ENCODE results near the gene DUSP28.
"Not testable (repeated sequence)": the region's sequence is repeated elsewhere in the genome, so short reads cannot be mapped to it uniquely, and the experiment has no call there.

Gene DUSP28

DNA sequence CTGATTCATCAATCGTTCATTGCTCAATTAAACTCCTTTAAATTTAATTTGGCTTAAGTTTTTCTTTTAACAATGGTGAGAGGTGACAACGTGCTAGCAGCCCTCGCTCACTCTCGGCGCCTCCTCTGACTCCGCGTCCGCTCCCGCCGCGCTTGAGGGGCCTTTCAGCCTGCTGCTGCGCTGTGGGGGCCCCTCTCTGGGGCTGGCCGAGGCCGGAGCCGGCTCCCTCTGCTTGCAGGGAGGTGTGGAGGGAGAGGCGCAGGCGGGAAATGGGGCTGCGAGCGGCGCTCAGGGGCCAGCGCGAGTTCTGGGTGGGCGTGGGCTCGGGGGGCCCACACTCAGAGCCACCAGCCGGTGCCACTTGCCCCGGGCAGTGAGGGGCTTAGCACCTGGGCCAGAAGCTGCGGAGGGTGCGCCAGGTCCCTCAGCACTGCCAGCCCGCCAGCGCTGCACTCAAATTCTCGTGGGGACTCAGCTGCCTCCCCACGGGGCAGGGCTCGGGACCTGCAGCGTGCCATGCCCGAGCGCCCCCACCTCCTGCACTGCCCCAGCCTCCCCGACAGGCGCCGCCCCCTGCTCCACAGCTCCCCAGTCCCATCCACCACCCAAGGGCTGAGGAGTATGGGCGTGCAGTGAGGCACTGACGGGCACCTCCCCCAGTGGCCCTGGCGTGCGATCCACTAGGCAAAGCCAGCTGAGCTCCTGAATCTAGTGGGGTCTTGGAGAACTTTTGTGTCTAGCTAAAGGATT, 22.0 kb upstream of the DUSP28 start:
- peaks cover 25% of the 10 kb centered on the region for H3K9me3 Mint-ChIP-seq
- H3K4me3 Mint-ChIP-seq, result no peak overlapping the region
- H3K36me3 Mint-ChIP-seq (ENCODE audit: low read depth), result peaks cover 87% of the 10 kb centered on the region
- H3K27me3 Mint-ChIP-seq, result no peaks in the 10 kb centered on the region
- H3K27ac Mint-ChIP-seq, result no peak overlapping the region
- H3K4me1 Mint-ChIP-seq (ENCODE audit: low read depth), result no peaks in the 10 kb centered on the region
- intact Hi-C loops (cut with micrococcal nuclease), result no loop called here

DNA sequence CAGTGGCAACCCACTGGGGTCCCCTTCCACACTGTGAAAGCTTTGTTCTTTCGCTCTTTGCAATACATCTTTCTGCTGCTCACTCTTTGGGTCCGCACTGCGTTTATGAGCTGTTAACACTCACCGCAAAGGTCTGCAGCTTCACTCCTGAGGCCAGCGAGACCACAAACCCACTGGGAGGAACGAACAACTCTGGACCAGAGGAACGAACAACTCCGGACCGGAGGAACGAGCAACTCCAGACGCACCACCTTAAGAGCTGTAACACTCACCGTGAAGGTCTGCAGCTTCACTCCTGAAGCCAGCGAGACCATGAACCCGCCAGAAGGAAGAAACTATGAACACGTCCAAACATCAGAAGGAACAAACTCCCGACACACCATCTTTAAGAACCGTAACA, 21.1 kb upstream of the DUSP28 start:
- Mint-ChIP-seq H3K9me3 (peaks cover 16% of the 10 kb centered on the region), H3K36me3 (ENCODE audit: low read depth) (peaks cover 84% of the 10 kb centered on the region)
- H3K27ac Mint-ChIP-seq; H3K4me1 Mint-ChIP-seq (ENCODE audit: low read depth); H3K4me3 Mint-ChIP-seq; intact Hi-C loops (cut with micrococcal nuclease); H3K27me3 Mint-ChIP-seq: not testable (repeated sequence)

DNA sequence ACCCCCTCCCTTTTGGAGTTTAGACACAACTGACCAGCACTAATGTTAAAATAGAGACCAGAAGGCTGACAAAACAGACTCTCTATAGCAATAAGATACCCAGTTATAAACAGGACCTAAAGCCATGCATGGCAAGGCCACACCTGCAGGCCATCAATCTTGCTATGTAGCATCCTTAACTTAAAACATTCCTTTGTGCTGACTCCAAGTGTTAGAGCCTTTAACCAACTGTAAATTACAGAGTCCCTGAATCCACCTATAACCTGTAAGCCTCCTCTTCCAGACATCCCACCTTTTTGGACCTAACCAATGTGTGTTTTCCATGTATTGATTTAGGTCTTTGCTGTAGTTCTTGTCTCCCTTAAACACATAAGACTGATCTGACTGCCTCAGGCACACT, 20.3 kb upstream of the DUSP28 start:
- intact Hi-C loops (cut with micrococcal nuclease), result no loop called here
- H3K27ac Mint-ChIP-seq, result no peak overlapping the region
- peaks cover 83% of the 10 kb centered on the region for H3K36me3 Mint-ChIP-seq (ENCODE audit: low read depth)
- no peaks in the 10 kb centered on the region for H3K4me1 Mint-ChIP-seq (ENCODE audit: low read depth)
- H3K27me3 Mint-ChIP-seq, result no peaks in the 10 kb centered on the region
- peaks cover 13% of the 10 kb centered on the region for H3K9me3 Mint-ChIP-seq
- no peak overlapping the region for H3K4me3 Mint-ChIP-seq

DNA sequence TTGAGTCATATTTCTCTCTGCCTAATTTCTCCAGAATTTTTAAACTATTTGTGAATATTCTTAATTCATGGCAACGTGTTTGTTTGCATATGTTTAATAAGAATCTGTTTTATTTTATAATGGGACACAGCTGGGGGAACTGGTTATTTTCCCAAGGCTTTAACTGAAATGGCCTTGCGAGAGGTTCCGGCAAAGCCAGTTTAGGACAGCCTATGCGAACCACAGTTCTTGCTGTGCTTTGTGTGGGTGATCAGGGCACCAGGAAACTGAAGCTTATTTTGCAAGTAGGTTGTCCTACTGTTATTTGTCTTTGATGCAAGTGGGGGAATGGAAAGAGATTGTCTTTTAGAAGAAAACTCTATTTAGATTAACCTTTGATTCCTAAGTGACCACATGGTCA, 8.9 kb upstream of the DUSP28 start:
- Mint-ChIP-seq H3K27ac (peak overlapping the region; percentile 75), H3K27me3 (no peaks in the 10 kb centered on the region), H3K4me1 (ENCODE audit: low read depth) (peaks cover 24% of the 10 kb centered on the region), H3K4me3 (no peak overlapping the region), H3K36me3 (ENCODE audit: low read depth) (peaks cover 76% of the 10 kb centered on the region), H3K9me3 (no peaks in the 10 kb centered on the region)
- intact Hi-C loops (cut with micrococcal nuclease), result no loop called here

DNA sequence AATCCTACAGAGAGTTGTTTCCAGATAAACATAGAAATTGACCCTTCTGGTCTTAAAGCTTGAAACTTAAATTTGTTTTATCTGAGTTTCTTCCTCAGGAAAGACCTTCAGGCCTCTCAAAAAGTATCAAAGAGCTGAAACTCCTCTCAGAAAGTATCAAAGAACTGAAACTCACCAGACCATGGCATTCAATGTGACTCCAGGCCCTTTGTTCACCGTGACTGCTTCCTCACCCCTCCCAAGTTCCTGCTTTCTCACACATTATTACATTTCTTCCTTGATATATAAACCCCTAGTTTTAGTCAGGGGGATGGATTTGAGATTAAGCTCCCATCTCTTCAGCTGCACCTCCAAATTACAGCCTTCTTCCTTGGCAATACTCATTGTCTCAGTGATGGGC, 8.3 kb upstream of the DUSP28 start:
- H3K27ac Mint-ChIP-seq, result peak overlapping the region; percentile 75
- H3K4me3 Mint-ChIP-seq, result no peak overlapping the region
- no peaks in the 10 kb centered on the region for H3K27me3 Mint-ChIP-seq
- peaks cover 76% of the 10 kb centered on the region for H3K36me3 Mint-ChIP-seq (ENCODE audit: low read depth)
- H3K4me1 Mint-ChIP-seq (ENCODE audit: low read depth), result peaks cover 29% of the 10 kb centered on the region
- H3K9me3 Mint-ChIP-seq, result no peaks in the 10 kb centered on the region
- intact Hi-C loops (cut with micrococcal nuclease), result no loop called here

DNA sequence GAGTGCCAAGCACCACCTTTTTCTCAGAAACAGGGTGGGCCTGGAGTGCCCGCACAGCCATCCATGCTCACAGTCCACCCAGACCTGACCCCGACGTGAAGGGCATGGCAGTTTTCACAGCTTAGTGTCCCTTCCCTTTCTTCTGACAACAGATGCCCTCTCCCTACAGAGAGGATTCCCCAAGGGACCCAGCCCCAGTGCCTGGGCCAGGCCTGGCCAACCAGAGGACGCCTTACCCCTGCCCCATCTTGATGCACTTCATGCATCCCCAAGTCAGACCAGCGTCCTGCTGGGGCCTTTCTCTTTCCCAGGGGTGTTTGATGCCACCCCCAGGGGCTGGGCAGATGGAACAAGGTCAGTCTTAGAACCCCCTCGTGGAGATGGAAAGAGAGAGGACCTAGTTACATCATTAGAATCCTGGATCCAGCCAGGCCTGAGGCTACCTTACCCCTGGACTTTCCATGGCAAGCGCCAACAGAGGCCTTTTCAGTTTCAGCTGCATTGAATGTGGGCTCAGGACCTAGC, 6.1 kb upstream of the DUSP28 start:
- no peaks in the 10 kb centered on the region for H3K27me3 Mint-ChIP-seq
- H3K4me3 Mint-ChIP-seq, result no peak overlapping the region
- peaks cover 77% of the 10 kb centered on the region for H3K36me3 Mint-ChIP-seq (ENCODE audit: low read depth)
- no peaks in the 10 kb centered on the region for H3K9me3 Mint-ChIP-seq
- peaks cover 47% of the 10 kb centered on the region for H3K4me1 Mint-ChIP-seq (ENCODE audit: low read depth)
- intact Hi-C loops (cut with micrococcal nuclease), result no loop called here
- no peak overlapping the region for H3K27ac Mint-ChIP-seq

DNA sequence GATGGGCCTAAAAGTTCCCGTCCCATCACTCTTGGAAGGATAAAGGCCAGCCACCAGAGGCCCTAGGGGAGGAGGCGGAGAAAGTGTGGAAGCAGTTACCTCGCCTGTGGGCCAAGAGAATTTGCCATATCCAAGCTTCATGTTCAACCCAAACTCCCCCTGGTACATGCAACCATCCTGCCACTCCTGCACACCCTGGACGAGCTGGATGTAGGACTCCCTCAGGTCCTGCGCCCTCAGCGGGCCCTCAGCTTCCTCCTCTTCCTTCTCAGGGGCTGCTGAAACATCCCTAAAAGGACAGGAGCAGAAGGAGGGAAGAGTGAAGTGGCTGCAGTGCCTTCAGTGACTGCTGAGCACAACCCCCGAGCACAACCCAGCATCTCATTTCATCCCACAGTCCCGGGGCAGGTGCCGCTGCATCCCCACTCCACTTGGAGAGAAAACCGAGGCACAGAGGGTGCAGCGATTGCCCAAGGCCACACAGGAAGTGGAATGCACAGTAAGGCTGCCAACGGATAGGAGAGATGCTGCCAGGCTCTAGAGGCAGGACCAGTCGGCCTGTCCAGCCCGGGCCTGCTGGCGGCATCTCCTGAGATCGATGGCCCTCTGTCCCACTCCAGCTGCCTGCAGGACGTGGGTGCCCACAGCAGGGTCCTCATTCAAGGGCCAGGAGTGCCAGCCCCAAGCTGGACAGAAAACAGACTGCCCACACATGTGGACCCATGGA, 5.2 kb upstream of the DUSP28 start:
- Mint-ChIP-seq H3K4me3 (no peak overlapping the region), H3K27me3 (no peaks in the 10 kb centered on the region), H3K4me1 (ENCODE audit: low read depth) (peaks cover 55% of the 10 kb centered on the region), H3K36me3 (ENCODE audit: low read depth) (peaks cover 81% of the 10 kb centered on the region), H3K9me3 (no peaks in the 10 kb centered on the region), H3K27ac (no peak overlapping the region)
- intact Hi-C loops (cut with micrococcal nuclease), result no loop called here

DNA sequence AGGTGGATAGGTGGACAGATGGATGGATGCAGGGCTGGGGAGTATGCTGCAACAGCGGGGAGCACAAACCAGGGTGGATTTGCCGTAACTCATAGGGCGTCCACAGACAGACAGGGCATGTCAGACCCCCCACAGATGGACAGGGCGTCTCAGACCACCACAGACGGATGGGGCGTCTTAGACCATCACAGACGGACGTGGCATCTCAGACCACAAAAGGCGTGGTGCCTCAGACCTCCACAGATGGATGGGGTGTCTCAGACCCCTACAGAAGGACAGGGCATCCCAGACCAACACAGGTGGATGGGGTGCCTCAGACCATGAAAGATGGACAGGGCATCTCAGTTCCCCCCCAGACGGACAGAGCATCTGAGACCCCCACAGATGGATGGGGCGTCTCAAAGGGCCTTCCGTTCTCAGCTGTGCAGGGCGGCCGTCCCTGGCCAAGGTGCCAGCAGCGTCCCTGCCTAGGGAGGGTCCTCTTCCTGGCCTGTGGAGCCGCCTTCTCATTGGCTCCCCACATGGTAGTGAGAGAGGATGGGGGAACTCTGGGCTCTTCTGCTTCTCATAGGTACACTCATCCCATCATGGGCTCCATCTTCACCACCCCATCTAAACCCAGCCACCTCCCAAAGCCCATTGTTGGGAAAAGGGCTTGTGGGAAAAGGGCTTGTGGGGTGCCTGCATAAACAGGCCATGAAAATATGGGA, 4.5 kb upstream of the DUSP28 start:
- no peaks in the 10 kb centered on the region for H3K9me3 Mint-ChIP-seq
- intact Hi-C loops (cut with micrococcal nuclease), result no loop called here
- H3K36me3 Mint-ChIP-seq (ENCODE audit: low read depth), result peaks cover 76% of the 10 kb centered on the region
- H3K27me3 Mint-ChIP-seq, result no peaks in the 10 kb centered on the region
- H3K4me3 Mint-ChIP-seq, result no peak overlapping the region
- H3K4me1 Mint-ChIP-seq (ENCODE audit: low read depth), result peaks cover 55% of the 10 kb centered on the region
- H3K27ac Mint-ChIP-seq, result no peak overlapping the region

DNA sequence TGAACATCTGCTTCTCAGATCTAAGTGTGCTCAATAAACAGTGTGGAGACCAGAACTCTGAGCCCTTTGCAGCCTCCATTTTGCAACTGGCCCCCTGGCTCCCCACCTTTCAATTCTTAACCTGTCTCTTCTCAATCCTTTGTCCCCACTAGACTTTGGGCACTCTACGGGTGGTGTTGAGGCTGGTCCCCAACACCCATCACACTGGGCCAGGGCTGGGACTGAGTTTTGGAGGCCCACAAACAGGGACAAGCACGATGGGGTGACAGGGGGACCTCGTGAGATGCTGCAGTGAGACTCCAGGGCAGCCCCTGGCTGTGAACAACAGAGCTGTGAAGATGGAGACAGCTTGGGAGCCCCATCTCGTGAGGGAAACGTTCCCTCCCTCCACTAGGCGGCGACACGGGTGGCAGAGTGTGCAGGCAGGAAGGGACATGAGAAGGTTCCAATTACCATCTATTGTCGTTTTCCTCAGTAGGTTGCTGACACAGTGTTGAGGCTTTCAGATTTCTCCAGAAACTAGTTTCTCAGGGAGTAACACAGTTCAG, 3.5 kb upstream of the DUSP28 start:
- intact Hi-C loops (cut with micrococcal nuclease), result no loop called here
- Mint-ChIP-seq H3K27ac (no peak overlapping the region), H3K4me1 (ENCODE audit: low read depth) (peaks cover 59% of the 10 kb centered on the region), H3K27me3 (no peaks in the 10 kb centered on the region), H3K36me3 (ENCODE audit: low read depth) (peaks cover 73% of the 10 kb centered on the region), H3K4me3 (peak overlapping the region; percentile 4), H3K9me3 (no peaks in the 10 kb centered on the region)

DNA sequence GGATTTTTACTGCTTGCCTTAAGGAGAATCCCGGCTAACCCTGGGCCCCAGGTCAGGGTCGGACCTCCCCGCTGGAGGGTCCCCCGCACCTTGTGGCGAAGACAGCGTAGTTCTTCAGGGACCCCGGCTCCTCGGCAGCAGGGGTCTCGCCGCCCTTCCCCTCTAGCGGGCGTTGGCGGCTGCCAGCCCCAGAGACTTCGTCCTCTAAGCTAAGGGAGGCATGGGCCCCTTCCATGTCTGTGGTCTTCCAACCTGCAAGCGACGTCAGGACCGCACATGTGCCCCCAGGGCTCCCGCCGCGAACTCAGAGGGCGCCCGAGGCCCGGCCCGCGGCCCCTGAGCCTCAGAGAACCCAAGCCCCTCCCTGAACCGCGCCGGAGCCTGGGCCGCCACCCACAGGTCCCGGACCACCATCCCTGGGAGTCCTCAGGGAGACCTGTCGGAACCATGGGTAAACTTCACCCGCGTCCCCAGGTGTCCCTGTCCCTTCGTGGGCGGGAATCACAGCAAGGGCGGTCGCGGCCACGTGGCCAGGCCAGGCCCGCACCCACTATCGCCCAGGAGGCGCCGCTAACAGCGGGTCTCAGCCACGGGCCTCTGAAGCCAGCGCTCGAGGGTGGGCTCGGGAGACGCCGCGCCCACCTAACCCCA, 2.9 kb upstream of the DUSP28 start:
- H3K27ac Mint-ChIP-seq, result peak overlapping the region; percentile 63
- H3K36me3 Mint-ChIP-seq (ENCODE audit: low read depth), result peaks cover 69% of the 10 kb centered on the region
- H3K4me1 Mint-ChIP-seq (ENCODE audit: low read depth), result peaks cover 59% of the 10 kb centered on the region
- H3K27me3 Mint-ChIP-seq, result no peaks in the 10 kb centered on the region
- no peaks in the 10 kb centered on the region for H3K9me3 Mint-ChIP-seq
- H3K4me3 Mint-ChIP-seq, result peak overlapping the region; percentile 71
- intact Hi-C loops (cut with micrococcal nuclease), result no loop called here

DNA sequence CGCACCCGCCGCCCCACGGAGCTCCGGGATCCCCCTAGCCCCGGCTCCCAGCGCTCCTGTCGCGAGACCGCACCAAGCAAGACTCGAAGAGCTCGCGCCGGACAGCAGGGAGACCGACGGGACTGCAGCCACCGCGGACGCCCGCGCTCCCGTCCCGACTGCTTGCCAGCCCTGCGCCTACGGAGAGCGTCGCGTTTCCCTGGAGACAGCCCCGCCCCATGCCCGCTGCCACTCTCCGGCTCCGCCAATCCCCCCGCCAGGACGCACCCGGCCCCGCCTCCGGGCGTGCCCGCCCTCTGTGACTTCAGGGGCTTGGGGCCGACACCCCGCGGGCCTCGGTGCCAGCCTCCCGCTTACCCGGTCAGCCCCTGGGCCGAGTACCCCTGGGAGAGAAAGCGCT, 2.3 kb upstream of the DUSP28 start, which contains the start of gene ANKMY1:
Gene ANKMY1 (minus strand): TSS at position 181 of the 400 bp plus-strand sequence. CDS start 653 bp downstream, outside the sequence.
- no peaks in the 10 kb centered on the region for H3K27me3 Mint-ChIP-seq
- H3K4me3 Mint-ChIP-seq, result peak within 1 kb of the TSS; percentile 71
- H3K9me3 Mint-ChIP-seq, result no peaks in the 10 kb centered on the region
- intact Hi-C loops (cut with micrococcal nuclease), result no loop called here
- peaks cover 60% of the 10 kb centered on the region for H3K4me1 Mint-ChIP-seq (ENCODE audit: low read depth)
- H3K36me3 Mint-ChIP-seq (ENCODE audit: low read depth), result peaks cover 66% of the 10 kb centered on the region
- peak within 1 kb of the TSS; percentile 63 for H3K27ac Mint-ChIP-seq

DNA sequence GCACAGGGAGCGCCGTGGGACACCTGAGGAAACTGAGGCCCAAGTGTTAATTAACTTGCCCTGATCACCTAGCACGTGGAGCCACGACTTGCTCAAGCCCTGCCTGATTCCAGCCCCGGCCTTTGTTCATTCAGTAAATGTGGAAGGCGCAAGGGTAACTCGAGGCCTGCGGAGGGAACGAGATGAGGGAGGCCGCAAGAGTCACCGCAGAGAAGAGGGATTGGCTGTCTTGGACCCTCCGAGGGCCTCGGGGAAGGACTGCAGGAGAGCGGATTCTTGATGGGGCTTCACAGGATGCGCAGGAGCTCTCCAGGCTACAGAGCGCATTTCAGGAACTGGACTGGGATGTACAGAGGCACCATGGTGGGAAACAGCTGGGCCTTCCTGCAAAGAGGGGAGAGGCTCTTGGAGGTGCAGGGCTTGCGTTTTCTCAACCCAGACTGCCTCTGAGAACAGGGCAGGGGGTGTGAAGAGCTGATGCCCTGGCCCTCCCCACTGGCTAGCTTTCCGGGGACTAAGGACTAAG, 1.9 kb upstream of the DUSP28 start:
- Mint-ChIP-seq H3K4me1 (ENCODE audit: low read depth) (peaks cover 65% of the 10 kb centered on the region), H3K9me3 (no peaks in the 10 kb centered on the region), H3K27me3 (no peaks in the 10 kb centered on the region), H3K27ac (peak overlapping the region; percentile 63), H3K4me3 (no peak overlapping the region), H3K36me3 (ENCODE audit: low read depth) (peaks cover 66% of the 10 kb centered on the region)
- intact Hi-C loops (cut with micrococcal nuclease), result no loop called here

DNA sequence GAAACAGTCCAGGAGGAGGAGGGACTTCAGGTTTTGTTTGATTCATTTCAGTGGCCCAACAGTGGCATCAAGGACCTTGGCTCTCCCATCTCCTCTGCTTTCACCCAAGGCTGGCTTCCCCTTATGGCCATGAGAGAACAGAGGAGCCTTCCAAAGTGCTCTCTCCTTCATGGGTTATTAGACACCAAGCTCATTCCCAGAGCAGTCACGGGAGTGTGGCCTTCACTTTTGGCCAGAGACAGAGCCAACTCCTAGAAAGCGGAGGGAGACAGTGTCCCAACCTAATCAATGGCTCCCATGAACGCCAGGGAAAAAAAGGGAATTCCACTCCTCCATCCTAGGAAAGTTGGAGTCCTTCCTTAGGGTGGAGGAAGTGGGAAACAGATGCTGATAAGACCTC, 871 bp upstream of the DUSP28 start:
- Mint-ChIP-seq H3K36me3 (ENCODE audit: low read depth) (peaks cover 63% of the 10 kb centered on the region), H3K4me1 (ENCODE audit: low read depth) (peaks cover 75% of the 10 kb centered on the region), H3K27ac (peak overlapping the region; percentile 92), H3K27me3 (no peaks in the 10 kb centered on the region), H3K4me3 (peak overlapping the region; percentile 51), H3K9me3 (no peaks in the 10 kb centered on the region)
- intact Hi-C loops (cut with micrococcal nuclease), result no loop called here
